HepG2 (cell line): ENCODE data around the gene ZSCAN26. TPM values are rescaled to one million over a fixed set of nuclear protein-coding genes. Genes with fewer than 3 reads are reported as not detected.
A peak's percentile ranks its signal among the peaks of the same experiment; 100 is the strongest.

ENCODE experiments used
- ATAC-seq: fragments of 200-7000 bp; cut with Tn5 transposase; 3 replicates; pipeline ENCODE4 v1.9.1; 2020; ENCODE audit warnings: mild to moderate bottlenecking, moderate library complexity
- BruUV-seq: library from RNA; stranded (reverse); fragments of 400-500 nt; replicated peaks from 2 replicates; lab custom pipeline; 2021; lab: Mats Ljungman, UMichigan
- CTCF ChIA-PET: fragments of 300-600 bp; formaldehyde crosslinking; extraction: SDS; loops from one replicate; lab custom pipeline; 2021; ENCODE audit warnings: low total read pairs, inconsistent platforms, low intra/inter-chr PET ratio; lab: Yijun Ruan, JAX
- POLR2A ChIA-PET: fragments of 350-600 bp; sonication (Branson Sonifier 250); formaldehyde crosslinking; loops from one replicate; lab custom pipeline; 2020; ENCODE audit warnings: antibody characterized with exemption, inconsistent platforms; lab: Yijun Ruan, JAX
- DNase-seq: peaks from one replicate; pipeline ENCODE4 v3.0.0-alpha.2; 2015; ENCODE audit warnings: low spot score
- FAIRE-seq: peaks from 3 replicates; lab custom pipeline; 2011; peaks lifted over from hg19 to GRCh38; lab: Jason Lieb, UNC
- H2AFZ ChIP-seq: one replicate; pipeline ENCODE4 v1.6.1; 2011; ENCODE audit warnings: low read length, inconsistent platforms
- H3K27ac ChIP-seq: fragments of 300-600 bp; 3 replicates; pipeline ENCODE4 v1.8.0; 2011; ENCODE audit warnings: mixed run types, mild to moderate bottlenecking, mixed read lengths, low read length, inconsistent platforms; ENCODE audit not compliant: insufficient read depth; ENCODE audit errors: extremely low read length
- H3K27me3 ChIP-seq, 2 experiments: fragments of 200-600 bp in 1 of 2; 2 replicates in 1 of 2; 3 replicates in 1 of 2; pipeline versions ENCODE4 v1.6.0 to v1.8.0; 2011; ENCODE audit warnings: low read length in 2 of 2, mild to moderate bottlenecking in 2 of 2, moderate library complexity in 2 of 2, inconsistent platforms in 1 of 2; ENCODE audit not compliant: insufficient read depth in 2 of 2, control insufficient read depth in 1 of 2
- H3K36me3 ChIP-seq, 2 experiments: fragments of 200-600 bp in 1 of 2; replicated peaks in 1 of 2; 2 replicates in 1 of 2; 3 replicates in 1 of 2; pipeline versions ENCODE4 v1.5.1 to v1.8.0; 2011; ENCODE audit warnings: low read length in 2 of 2, inconsistent platforms in 1 of 2; ENCODE audit not compliant: insufficient read depth in 2 of 2, control insufficient read depth in 1 of 2
- H3K4me1 ChIP-seq: 2 replicates; pipeline ENCODE4 v1.5.1; 2012; ENCODE audit warnings: low read length, inconsistent platforms; ENCODE audit not compliant: insufficient read depth
- H3K4me2 ChIP-seq: 2 replicates; pipeline ENCODE4 v1.6.0; 2011; ENCODE audit warnings: low read depth, low read length, inconsistent platforms
- H3K4me3 ChIP-seq, 3 experiments: fragments of 200-600 bp in 1 of 3; sonication (generic), shearing (Covaris generic) in 1 of 3; replicated peaks in 1 of 3; 2 replicates each; pipeline ENCODE4 v1.5.1; 2011 to 2016; ENCODE audit warnings: low read length in 3 of 3, inconsistent platforms in 2 of 3, low read depth in 2 of 3, mild to moderate bottlenecking in 2 of 3, control low read depth in 1 of 3, mixed read lengths in 1 of 3; ENCODE audit not compliant: insufficient read depth in 1 of 3
- H3K79me2 ChIP-seq: one replicate; pipeline ENCODE4 v1.6.1; 2011; ENCODE audit warnings: low read length, inconsistent platforms; ENCODE audit not compliant: insufficient read depth
- H3K9ac ChIP-seq: 2 replicates; pipeline ENCODE4 v1.6.0; 2011; ENCODE audit warnings: mild to moderate bottlenecking, low read depth, low read length, inconsistent platforms; ENCODE audit not compliant: insufficient read depth
- H3K9me3 ChIP-seq: 2 replicates; pipeline ENCODE4 v1.5.1; 2012; ENCODE audit warnings: mild to moderate bottlenecking, low read length
- H4K20me1 ChIP-seq: 2 replicates; pipeline ENCODE4 v1.6.0; 2011; ENCODE audit warnings: inconsistent platforms, mild to moderate bottlenecking, low read length, moderate library complexity; ENCODE audit not compliant: insufficient read depth
- CBFB ChIP-seq: sonication (generic); formaldehyde crosslinking; IDR thresholded peaks from 2 replicates; pipeline ENCODE4 v1.4.0; 2020; ENCODE audit warnings: missing genetic modification reagents
- KDM6A ChIP-seq: IDR thresholded peaks from 2 replicates; pipeline ENCODE4 v1.6.1; 2016; ENCODE audit warnings: low read depth
- NFYB ChIP-seq: sonication (generic); formaldehyde crosslinking; IDR thresholded peaks from 2 replicates; pipeline ENCODE4 v1.4.0; 2020; ENCODE audit warnings: missing genetic modification reagents
- POLR2AphosphoS2 ChIP-seq: IDR thresholded peaks from 2 replicates; pipeline ENCODE4 v1.6.1; 2011; ENCODE audit warnings: low read depth, low read length, improper control_type of control experiment
- PTBP1 ChIP-seq: fragments of 200-400 bp; formaldehyde crosslinking; IDR thresholded peaks from 2 replicates; pipeline ENCODE4 v1.6.1; 2018; ENCODE audit warnings: low read length, low read depth; ENCODE audit not compliant: poor library complexity, severe bottlenecking
- SATB2 ChIP-seq: sonication (generic); formaldehyde crosslinking; IDR thresholded peaks from 2 replicates; pipeline ENCODE4 v1.5.0; 2020; ENCODE audit warnings: missing genetic modification reagents
- ZNF207 ChIP-seq: fragments of 450-650 bp; IDR thresholded peaks from 2 replicates; pipeline ENCODE4 v1.6.1; 2016; ENCODE audit warnings: antibody characterized with exemption, borderline replicate concordance
- ZNF563 ChIP-seq: sonication (generic); formaldehyde crosslinking; IDR thresholded peaks from 2 replicates; pipeline ENCODE4 v1.8.0; 2022; ENCODE audit warnings: mild to moderate bottlenecking, moderate library complexity, missing genetic modification reagents
- ZNF614 ChIP-seq: IDR thresholded peaks from 2 replicates; pipeline ENCODE4 v1.6.1; 2018; ENCODE audit warnings: missing biosample characterization, missing genetic modification reagents, inconsistent platforms, borderline replicate concordance
- ZSCAN9 ChIP-seq: IDR thresholded peaks from 2 replicates; pipeline ENCODE4 v1.6.1; 2016; ENCODE audit warnings: borderline replicate concordance
- WGBS: methylation state at CpG from one replicate; pipeline ENCODE4 v1.1.6; 2017; ENCODE audit warnings: low lambda C conversion rate; 5-methylcytosine and 5-hydroxymethylcytosine counted together
- in situ Hi-C: cut with HindIII; loops from 2 replicates; pipeline ENCODE4 v1.10.0; 2017; ENCODE audit warnings: low pct_unique_long_range_greater_than_20kb; ENCODE audit not compliant: extremely low pct_ligation_motif_present
- intact Hi-C: fragments of 100-400 bp; cut with micrococcal nuclease; formaldehyde crosslinking; loops from one replicate; pipeline ENCODE4 v1.10.0; 2022; ENCODE audit not compliant: unreplicated experiment
- polyA plus RNA-seq, 8 experiments: library from polyadenylated mRNA; depleted of rRNA in 3 of 8; stranded (reverse) in 7 of 8; unstranded in 1 of 8; fragments of >200 nt; fragmentation: Illumina TruSeq in 4 of 8; extraction: Trizol in 4 of 8; gene quantifications; 2 replicates each; pipeline versions ENCODE4 v1.2.1 to v1.2.3, GENCODE V29; 2011 to 2016; ENCODE audit warnings: low read depth in 4 of 8, missing spikeins in 1 of 8, mixed read lengths in 1 of 8; ENCODE audit not compliant: insufficient read depth in 1 of 8
- total RNA-seq, 5 experiments: library from RNA; depleted of rRNA; stranded (reverse); fragments of >200 nt; fragmentation: Illumina TruSeq; extraction: Trizol; gene quantifications; 2 replicates each; pipeline ENCODE4 v1.2.3, GENCODE V29; 2016; ENCODE audit warnings: low read depth in 1 of 5
- TF ChIP-seq, protein P1 (sequence below): IDR thresholded peaks from 2 replicates; pipeline ENCODE4 v1.6.1; 2016; ENCODE audit warnings: low read depth, borderline replicate concordance
- TF ChIP-seq, protein P2 (sequence below): sonication (generic); formaldehyde crosslinking; IDR thresholded peaks from 2 replicates; pipeline ENCODE4 v1.5.0; 2020; ENCODE audit warnings: mild to moderate bottlenecking, missing genetic modification reagents
- TF ChIP-seq, protein P3 (sequence below): sonication (generic); formaldehyde crosslinking; IDR thresholded peaks from 2 replicates; pipeline ENCODE4 v1.4.0; 2020; ENCODE audit warnings: missing genetic modification reagents, borderline replicate concordance

Gene ZSCAN26
- total and polyA plus RNA-seq, 2 of the 13 experiments (the other 11 are each of a cell fraction or from before 2014, with no cell fraction given): 12.0 to 15.6 TPM

DNA sequence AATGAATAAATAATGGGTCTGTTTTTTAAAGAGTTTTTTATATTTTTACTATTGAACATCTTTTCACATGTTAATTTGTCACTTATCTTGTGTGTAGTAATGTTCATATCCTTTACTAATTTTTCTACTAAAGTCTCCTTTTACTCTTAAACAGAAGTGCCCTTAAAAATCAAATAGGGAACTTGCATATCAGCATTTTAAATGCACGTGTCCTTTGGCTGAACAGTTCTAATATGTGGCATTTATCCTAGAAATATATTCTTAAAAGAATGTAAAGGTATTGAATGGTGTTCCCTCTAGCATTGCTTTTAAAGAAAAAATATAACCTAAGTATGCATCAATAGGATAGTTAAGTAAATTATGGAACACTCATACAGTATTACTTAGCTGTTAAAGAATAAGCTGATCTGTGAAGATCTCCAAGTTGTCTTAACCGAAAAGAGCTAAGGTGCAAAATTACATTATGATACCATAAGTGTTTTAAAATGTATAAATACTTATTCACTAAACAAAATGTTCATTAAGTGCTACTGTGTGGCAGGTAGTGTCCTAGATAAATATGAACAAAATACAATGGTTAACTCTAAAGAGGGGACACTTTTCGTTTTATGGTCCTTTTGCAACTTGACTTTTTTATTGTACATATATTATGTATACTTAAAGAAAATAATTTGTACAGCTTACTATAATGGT lies 13.8 kb downstream of the ZSCAN26 start:
- 45% methylated on average over 3 of the region's 3 CpGs for WGBS
- intact Hi-C loops (loop anchor here (1.0 to 5.0 kb wide), 6 partner anchors 28 to 144 kb away; partner anchors contain the start of genes ZKSCAN4 and ZSCAN9), in situ Hi-C loops (no loop called here)
- H3K4me1 ChIP-seq: peaks cover 16% of the 10 kb centered on the region
- FAIRE-seq (no peak), ATAC-seq (no peak), DNase-seq (no peak)
- no peaks in the 10 kb centered on the region for H4K20me1 ChIP-seq
- no peaks in the 10 kb centered on the region for H3K9me3 ChIP-seq
- peak overlapping the region; percentile 65 for H2AFZ ChIP-seq
- peak overlapping the region; percentile 76 for H3K9ac ChIP-seq
- peaks cover 5% of the 10 kb centered on the region for H3K79me2 ChIP-seq
- H3K27ac ChIP-seq: no peak overlapping the region
- no peaks in the 10 kb centered on the region; a peak in 1 of 5 replicates for H3K27me3 ChIP-seq
- peaks cover 5 to 26% of the 10 kb centered on the region in 2 experiments for H3K36me3 ChIP-seq
- ChIA-PET POLR2A (interaction anchor here (0.9 to 3.2 kb wide), 14 partner anchors 10 to 143 kb away, joined by 3 to 42 read pairs (median 5); partner anchors contain the start of genes ZKSCAN3, ZKSCAN4, ZKSCAN8 and ZSCAN26), CTCF (interaction anchor here (1.1 kb wide), 1 partner anchor 75 kb away, joined by 3 read pairs; no protein-coding TSS in a partner anchor)
- H3K4me3 ChIP-seq: peak overlapping the region; percentile 79 to 94 (median 89)
- no TSS peak for BruUV-seq
- H3K4me2 ChIP-seq: peak overlapping the region; percentile 80
- 0 out of 2 replicates have a peak, but pooled peaks have one; percentile 10 for TF ChIP-seq ZSCAN9 (CRISPR knock-in tag)
- TF ChIP-seq, protein P1, sequence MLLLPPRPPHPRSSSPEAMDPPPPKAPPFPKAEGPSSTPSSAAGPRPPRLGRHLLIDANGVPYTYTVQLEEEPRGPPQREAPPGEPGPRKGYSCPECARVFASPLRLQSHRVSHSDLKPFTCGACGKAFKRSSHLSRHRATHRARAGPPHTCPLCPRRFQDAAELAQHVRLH (CRISPR knock-in tag): no peak
- no peak for TF ChIP-seq ZNF207
- TF ChIP-seq POLR2AphosphoS2: no peak
- no peak for TF ChIP-seq NFYB (CRISPR knock-in tag)
- no peak for TF ChIP-seq ZNF614 (CRISPR knock-in tag)
- TF ChIP-seq, protein P2, sequence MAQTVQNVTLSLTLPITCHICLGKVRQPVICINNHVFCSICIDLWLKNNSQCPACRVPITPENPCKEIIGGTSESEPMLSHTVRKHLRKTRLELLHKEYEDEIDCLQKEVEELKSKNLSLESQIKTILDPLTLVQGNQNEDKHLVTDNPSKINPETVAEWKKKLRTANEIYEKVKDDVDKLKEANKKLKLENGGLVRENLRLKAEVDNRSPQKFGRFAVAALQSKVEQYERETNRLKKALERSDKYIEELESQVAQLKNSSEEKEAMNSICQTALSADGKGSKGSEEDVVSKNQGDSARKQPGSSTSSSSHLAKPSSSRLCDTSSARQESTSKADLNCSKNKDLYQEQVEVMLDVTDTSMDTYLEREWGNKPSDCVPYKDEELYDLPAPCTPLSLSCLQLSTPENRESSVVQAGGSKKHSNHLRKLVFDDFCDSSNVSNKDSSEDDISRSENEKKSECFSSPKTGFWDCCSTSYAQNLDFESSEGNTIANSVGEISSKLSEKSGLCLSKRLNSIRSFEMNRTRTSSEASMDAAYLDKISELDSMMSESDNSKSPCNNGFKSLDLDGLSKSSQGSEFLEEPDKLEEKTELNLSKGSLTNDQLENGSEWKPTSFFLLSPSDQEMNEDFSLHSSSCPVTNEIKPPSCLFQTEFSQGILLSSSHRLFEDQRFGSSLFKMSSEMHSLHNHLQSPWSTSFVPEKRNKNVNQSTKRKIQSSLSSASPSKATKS (CRISPR knock-in tag): 0 out of 2 replicates have a peak, but pooled peaks have one; percentile 62
- TF ChIP-seq SATB2 (CRISPR knock-in tag): no peak
- TF ChIP-seq PTBP1: no peak
- TF ChIP-seq, protein P3, sequence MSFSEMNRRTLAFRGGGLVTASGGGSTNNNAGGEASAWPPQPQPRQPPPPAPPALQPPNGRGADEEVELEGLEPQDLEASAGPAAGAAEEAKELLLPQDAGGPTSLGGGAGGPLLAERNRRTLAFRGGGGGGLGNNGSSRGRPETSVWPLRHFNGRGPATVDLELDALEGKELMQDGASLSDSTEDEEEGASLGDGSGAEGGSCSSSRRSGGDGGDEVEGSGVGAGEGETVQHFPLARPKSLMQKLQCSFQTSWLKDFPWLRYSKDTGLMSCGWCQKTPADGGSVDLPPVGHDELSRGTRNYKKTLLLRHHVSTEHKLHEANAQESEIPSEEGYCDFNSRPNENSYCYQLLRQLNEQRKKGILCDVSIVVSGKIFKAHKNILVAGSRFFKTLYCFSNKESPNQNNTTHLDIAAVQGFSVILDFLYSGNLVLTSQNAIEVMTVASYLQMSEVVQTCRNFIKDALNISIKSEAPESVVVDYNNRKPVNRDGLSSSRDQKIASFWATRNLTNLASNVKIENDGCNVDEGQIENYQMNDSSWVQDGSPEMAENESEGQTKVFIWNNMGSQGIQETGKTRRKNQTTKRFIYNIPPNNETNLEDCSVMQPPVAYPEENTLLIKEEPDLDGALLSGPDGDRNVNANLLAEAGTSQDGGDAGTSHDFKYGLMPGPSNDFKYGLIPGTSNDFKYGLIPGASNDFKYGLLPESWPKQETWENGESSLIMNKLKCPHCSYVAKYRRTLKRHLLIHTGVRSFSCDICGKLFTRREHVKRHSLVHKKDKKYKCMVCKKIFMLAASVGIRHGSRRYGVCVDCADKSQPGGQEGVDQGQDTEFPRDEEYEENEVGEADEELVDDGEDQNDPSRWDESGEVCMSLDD: 0 out of 2 replicates have a peak, but pooled peaks have one; percentile 8
- no peak for TF ChIP-seq ZNF563 (CRISPR knock-in tag)
- TF ChIP-seq KDM6A: no peak
- TF ChIP-seq CBFB (CRISPR knock-in tag): no peak
